ENCODE data around the gene NF1. TPM values are rescaled to one million over a fixed set of nuclear protein-coding genes. Genes with fewer than 3 reads are reported as not detected.

Gene NF1
- total RNA-seq, 4 donors from 2014 or later, result 40.9 to 64.8 (median 44.5) TPM

DNA sequence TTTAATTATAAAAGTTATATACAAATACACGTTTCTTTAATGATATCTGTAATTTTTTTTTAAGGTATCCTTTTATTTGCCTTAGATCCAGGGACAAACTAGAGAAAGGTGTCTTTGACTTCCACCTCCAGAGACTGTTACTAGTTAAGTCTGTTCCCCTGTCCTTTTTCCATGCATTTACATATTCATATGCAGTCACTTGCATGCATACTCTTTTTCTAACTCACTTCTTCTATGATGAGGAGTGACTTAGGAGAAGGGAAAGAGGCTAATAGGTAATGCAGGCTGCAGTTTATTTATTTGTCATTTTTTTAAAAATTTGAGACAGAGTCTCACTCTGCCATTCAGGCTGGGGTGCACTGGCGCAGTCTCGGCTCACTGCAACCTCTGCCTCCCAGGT is 141.4 kb downstream of the NF1 start:
- DNase-seq (ENCODE audit: extremely low spot score), result no peak
- H3K36me3 ChIP-seq, result peaks cover 28 to 87% (median 64%) of the 10 kb centered on the region in 4 donors
- H3K27ac ChIP-seq (replicated peaks in 1 of 4), result no peak overlapping the region
- no peaks in the 10 kb centered on the region for H3K27me3 ChIP-seq
- H3K4me3 ChIP-seq, result no peak overlapping the region
- peaks cover 0 to 5% (median 2%) of the 10 kb centered on the region in 4 donors for H3K4me1 ChIP-seq
- intact Hi-C loops (cut with DNase I), result no loop called here
- 88% methylated on average over 3 of the region's 3 CpGs for WGBS
- TF ChIP-seq, protein P1, sequence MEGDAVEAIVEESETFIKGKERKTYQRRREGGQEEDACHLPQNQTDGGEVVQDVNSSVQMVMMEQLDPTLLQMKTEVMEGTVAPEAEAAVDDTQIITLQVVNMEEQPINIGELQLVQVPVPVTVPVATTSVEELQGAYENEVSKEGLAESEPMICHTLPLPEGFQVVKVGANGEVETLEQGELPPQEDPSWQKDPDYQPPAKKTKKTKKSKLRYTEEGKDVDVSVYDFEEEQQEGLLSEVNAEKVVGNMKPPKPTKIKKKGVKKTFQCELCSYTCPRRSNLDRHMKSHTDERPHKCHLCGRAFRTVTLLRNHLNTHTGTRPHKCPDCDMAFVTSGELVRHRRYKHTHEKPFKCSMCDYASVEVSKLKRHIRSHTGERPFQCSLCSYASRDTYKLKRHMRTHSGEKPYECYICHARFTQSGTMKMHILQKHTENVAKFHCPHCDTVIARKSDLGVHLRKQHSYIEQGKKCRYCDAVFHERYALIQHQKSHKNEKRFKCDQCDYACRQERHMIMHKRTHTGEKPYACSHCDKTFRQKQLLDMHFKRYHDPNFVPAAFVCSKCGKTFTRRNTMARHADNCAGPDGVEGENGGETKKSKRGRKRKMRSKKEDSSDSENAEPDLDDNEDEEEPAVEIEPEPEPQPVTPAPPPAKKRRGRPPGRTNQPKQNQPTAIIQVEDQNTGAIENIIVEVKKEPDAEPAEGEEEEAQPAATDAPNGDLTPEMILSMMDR (IDR thresholded peaks at IDR 0.05), result no peak
- no peak for TF ChIP-seq POLR2A (IDR thresholded peaks at IDR 0.05; ENCODE audit: low read depth)
- TF ChIP-seq EP300 (IDR thresholded peaks at IDR 0.05), result no peak
- no peak for TF ChIP-seq POLR2AphosphoS5 (IDR thresholded peaks at IDR 0.05)
- H3K9me3 ChIP-seq, result no peaks in the 10 kb centered on the region

DNA sequence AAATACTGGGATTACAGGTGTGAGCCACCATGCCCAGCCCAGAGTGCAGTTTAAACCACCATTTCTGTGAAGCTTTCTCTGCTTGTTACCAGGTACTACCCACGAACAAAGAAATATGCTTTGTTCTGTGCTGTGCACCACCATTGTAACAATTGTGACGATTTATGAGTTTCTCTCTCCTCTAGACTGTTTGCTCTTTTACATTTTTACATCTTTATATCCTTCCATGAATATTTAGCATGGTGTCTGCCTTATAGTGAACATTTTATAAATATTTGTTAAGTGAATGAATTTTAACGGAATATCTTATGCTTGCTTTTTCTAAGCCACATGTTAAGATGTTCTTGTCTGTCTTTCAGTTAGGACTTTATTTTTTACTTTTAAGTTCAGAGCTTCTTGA is 141.9 kb downstream of the NF1 start:
- TF ChIP-seq POLR2AphosphoS5 (IDR thresholded peaks at IDR 0.05) (no peak), EP300 (IDR thresholded peaks at IDR 0.05) (no peak), POLR2A (IDR thresholded peaks at IDR 0.05; ENCODE audit: low read depth) (no peak)
- TF ChIP-seq, protein P1 (IDR thresholded peaks at IDR 0.05), result no peak
- WGBS, result 94% methylated on average over 3 of the region's 3 CpGs
- H3K9me3 ChIP-seq, result no peaks in the 10 kb centered on the region
- peaks cover 0 to 5% (median 2%) of the 10 kb centered on the region in 4 donors for H3K4me1 ChIP-seq
- peaks cover 28 to 88% (median 64%) of the 10 kb centered on the region in 4 donors for H3K36me3 ChIP-seq
- no peak for DNase-seq (ENCODE audit: extremely low spot score)
- intact Hi-C loops (cut with DNase I), result no loop called here
- no peak overlapping the region for H3K27ac ChIP-seq (replicated peaks in 1 of 4)
- H3K27me3 ChIP-seq, result no peaks in the 10 kb centered on the region
- no peak overlapping the region for H3K4me3 ChIP-seq

DNA sequence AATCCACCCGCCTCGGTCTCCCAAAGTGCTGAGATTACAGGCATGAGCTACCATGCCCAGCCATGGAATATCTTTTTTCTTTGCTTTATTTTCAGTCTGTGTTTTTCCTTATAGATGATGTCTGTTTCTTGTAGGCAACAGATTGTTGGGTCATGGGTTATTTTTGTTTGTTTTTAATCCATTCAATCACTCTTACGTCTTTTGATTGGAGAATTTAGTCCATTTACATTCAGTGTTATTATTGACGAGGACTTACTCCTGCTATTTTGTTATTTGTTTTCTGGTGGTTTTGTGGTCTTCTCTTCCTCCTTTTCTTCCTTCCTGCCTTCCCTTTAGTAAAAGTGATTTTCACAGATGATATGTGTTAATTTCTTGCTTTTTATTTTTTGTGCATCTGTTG is 146.3 kb downstream of the NF1 start:
- no peaks in the 10 kb centered on the region for H3K9me3 ChIP-seq
- H3K27me3 ChIP-seq, result no peaks in the 10 kb centered on the region
- H3K36me3 ChIP-seq, result peaks cover 20 to 93% (median 63%) of the 10 kb centered on the region in 4 donors
- WGBS, result 99% methylated on average over 4 of the region's 4 CpGs
- TF ChIP-seq POLR2A (IDR thresholded peaks at IDR 0.05; ENCODE audit: low read depth) (no peak), POLR2AphosphoS5 (IDR thresholded peaks at IDR 0.05) (no peak), EP300 (IDR thresholded peaks at IDR 0.05) (no peak)
- TF ChIP-seq, protein P1 (IDR thresholded peaks at IDR 0.05), result no peak
- H3K4me3 ChIP-seq, result no peak overlapping the region
- DNase-seq (ENCODE audit: extremely low spot score), result no peak
- peaks cover 0 to 3% (median 0%) of the 10 kb centered on the region in 4 donors for H3K4me1 ChIP-seq
- H3K27ac ChIP-seq (replicated peaks in 1 of 4), result no peak overlapping the region
- intact Hi-C loops (cut with DNase I), result no loop called here

DNA sequence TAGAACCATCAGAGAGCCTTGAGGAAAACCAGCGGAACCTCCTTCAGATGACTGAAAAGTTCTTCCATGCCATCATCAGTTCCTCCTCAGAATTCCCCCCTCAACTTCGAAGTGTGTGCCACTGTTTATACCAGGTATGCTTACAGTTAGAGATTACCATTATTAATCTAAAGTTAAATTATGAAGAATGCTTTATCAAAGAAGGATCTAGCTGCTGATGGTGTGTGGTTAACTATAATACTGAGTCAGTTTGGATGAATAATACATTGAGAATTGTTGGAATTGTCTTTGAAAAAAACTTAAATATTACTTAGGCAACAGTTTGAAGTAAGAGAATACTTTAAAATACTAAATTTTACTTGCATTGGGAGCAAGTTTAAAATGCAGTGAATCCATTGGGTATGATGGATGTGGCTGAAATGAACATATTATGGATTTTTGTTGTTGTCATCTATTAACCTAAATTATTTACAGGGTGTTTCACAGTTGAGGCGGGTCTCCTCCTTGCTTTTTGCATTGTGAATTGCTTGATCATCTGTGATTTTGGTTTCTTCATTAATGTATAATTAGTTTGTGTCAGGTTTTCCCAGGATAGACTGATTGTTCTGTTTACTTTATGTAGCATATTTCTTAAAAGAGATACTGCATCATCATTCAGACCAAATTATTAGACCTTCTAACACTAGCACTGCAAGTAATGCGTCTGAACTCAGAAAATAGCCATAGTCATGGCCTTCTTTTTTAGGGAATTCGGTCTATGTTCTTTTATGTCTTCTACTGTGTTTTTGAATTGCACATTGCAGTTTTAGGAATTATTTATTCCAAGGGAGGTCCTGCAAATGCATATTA is 154.4 kb downstream of the NF1 start:
- peaks cover 13 to 48% (median 20%) of the 10 kb centered on the region in 4 donors for H3K36me3 ChIP-seq
- no peak overlapping the region for H3K27ac ChIP-seq (replicated peaks in 1 of 4)
- no peak for DNase-seq (ENCODE audit: extremely low spot score)
- H3K4me3 ChIP-seq, result no peak overlapping the region
- intact Hi-C loops (cut with DNase I), result no loop called here
- H3K27me3 ChIP-seq, result no peaks in the 10 kb centered on the region
- WGBS, result 94% methylated on average over 5 of the region's 5 CpGs
- TF ChIP-seq POLR2A (IDR thresholded peaks at IDR 0.05; ENCODE audit: low read depth) (no peak), POLR2AphosphoS5 (IDR thresholded peaks at IDR 0.05) (no peak), EP300 (IDR thresholded peaks at IDR 0.05) (no peak)
- TF ChIP-seq, protein P1 (IDR thresholded peaks at IDR 0.05), result no peak
- peaks cover 0 to 6% (median 2%) of the 10 kb centered on the region in 4 donors for H3K4me1 ChIP-seq
- no peaks in the 10 kb centered on the region for H3K9me3 ChIP-seq
